ENCODE data around the gene TIFAB.
"Not testable (repeated sequence)": the region's sequence is repeated elsewhere in the genome, so short reads cannot be mapped to it uniquely, and the experiment has no call there.

The TIFAB gene, protein sequence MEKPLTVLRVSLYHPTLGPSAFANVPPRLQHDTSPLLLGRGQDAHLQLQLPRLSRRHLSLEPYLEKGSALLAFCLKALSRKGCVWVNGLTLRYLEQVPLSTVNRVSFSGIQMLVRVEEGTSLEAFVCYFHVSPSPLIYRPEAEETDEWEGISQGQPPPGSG

DNA sequence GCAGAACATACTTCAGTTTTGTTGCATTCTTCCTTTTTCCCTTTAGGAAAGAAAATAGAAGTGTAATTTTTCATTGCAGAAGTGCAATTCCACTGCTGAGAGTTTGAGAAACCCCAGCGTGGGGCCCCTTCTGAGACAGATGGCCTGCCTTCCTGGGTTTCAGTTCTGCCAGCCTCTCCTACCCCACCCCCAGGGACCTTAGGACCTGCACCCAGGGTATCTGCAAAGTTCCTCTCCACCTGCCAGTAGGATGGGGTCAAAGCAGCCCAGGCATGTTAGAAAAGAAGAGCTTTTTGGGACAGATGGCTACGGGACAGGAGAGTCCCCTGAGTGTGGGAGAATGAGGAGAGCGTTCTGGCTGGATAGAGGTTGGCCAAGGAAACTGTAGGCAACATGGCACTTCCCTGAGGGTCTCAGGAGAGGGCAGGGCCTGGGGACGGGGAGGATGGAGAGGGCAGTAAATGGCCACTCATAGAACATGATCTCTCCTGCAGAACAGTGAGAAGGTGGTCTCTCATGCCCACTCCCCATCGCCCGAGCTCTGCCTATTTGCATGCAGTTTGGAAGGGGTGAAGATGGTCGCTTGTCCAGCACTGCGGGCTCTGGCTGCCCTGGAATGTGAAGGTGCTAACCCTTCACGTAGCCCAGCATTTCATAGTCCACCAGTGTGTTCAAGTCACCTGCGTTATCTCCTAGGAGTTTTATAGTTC, at the start of gene TIFAB:
TIFAB (minus strand) TSS at position 31 of the 710 bp plus-strand sequence. CDS start 2,412 bp downstream, outside the sequence.
- DNase-seq = no peak

GRCh38 chr5:135498637-135498995, 46.5 kb upstream of the TIFAB start:
- DNase-seq = no peak

DNA sequence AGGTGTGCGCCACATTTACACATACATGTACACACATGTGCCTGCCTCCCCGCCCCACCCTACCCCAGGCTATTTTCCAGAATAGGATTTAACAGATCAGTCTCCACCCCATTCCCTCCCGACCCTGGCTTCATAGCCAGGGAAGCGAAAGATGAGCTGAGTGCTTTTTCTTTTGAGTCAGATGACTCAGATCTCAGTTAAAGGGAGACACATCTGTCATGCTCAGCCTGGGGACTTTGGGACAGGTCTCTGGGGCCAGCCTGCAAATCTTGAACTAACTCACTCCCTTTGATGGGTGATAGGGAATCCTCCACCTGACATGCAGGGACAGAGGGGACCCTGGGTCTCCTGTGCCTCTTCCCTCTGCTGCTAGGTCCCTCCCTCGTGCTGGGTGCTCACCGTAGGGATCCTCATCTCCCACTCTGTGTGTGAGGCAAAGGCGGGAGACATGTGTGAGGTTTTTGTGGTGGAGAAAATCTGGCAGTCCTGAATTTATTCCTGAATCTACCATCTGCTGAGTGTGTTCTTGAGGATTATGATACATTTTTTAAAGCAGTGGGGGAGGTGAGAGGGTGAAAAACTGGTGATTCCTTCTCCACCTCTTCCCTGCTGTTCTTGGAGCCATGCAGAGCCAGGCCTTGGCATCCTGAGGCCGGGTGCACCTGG, 46.0 kb upstream of the TIFAB start:
- DNase-seq = no peak

- DNase-seq = not testable (repeated sequence)
These were observed 43.4 kb upstream of the TIFAB start for GRCh38 chr5:135495531-135495930.

GRCh38 chr5:135494196-135494595, 42.0 kb upstream of the TIFAB start:
- DNase-seq = no peak

DNA sequence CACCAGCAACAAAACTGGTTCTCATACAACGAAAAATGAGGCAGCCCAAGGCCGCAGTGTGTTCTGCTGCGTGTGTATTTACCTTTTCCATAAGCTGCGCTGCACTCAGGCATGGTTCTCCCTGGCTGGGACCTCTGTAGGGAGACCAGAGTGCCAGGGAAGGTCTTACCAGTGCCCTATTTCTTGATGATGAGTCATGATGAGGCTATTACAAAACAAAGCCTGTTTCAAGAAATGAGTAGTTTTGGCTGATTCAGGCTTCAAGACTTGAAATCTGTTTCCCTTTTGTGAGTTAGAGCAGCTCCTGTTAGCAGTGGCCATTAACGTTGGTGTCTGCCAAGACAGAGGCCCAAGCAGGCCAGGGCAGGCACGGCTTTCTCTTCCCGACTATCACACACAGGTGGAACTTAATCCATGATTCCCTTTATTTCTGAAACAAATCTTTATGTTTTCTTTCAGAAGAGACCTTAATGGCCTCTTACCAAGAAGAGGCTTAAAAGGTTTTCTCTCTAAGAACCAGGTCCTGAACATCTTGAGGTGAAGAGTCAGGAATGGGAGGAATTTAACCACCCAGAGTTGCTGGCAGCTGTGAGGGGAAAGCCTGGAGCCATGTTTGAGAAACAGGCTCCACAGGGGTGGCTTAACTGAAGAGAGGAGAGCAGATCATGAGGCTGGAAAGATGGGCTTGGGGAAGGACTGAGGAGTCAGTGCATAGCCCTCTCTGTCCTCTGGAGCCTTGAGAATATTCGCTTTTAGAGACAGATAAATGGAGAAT, 41.4 kb upstream of the TIFAB start:
- no peak for DNase-seq

DNA sequence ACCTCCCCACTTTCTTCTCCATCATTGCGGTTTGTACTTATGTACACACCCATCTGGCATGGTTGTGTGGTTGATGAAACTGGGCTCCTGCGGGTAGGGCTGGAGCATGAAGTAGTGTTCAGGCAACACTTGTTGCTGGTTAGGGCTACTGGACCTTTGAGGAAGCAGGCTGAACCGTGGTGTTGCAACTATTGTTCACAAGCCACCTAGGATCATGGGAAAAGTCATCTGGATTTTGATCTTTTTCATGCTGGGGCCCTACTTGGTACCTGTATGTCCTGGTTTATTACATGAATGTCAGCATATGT, 40.1 kb upstream of the TIFAB start:
- no peak for DNase-seq

GRCh38 chr5:135491552-135492318, 39.6 kb upstream of the TIFAB start:
- DNase-seq = no peak

DNA sequence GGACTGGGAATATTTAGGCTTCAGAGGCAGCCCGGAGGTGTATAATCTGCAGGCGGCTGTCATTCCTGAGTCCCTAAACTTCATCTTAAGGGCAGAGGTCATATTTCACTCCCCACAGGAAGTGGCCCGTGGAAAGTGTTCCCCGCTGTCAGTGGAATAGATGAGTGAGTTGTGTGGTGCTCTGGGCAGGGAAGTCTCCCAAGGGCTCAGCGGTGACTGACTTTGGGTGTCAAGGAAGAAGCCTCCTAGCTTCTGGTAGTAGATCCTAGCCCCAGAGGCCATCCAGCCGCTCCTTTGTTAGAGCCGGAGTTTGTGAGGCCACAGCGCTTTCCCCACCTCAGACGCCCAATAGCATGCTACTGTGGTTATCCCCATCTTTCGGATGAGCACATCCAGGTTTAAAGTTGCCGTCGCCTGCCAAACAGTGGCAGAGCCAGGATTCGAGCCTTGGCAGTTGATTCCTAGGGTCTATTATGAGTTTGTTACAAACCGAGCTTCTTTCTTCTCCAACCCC, 38.9 kb upstream of the TIFAB start:
- DNase-seq = no peak

DNA sequence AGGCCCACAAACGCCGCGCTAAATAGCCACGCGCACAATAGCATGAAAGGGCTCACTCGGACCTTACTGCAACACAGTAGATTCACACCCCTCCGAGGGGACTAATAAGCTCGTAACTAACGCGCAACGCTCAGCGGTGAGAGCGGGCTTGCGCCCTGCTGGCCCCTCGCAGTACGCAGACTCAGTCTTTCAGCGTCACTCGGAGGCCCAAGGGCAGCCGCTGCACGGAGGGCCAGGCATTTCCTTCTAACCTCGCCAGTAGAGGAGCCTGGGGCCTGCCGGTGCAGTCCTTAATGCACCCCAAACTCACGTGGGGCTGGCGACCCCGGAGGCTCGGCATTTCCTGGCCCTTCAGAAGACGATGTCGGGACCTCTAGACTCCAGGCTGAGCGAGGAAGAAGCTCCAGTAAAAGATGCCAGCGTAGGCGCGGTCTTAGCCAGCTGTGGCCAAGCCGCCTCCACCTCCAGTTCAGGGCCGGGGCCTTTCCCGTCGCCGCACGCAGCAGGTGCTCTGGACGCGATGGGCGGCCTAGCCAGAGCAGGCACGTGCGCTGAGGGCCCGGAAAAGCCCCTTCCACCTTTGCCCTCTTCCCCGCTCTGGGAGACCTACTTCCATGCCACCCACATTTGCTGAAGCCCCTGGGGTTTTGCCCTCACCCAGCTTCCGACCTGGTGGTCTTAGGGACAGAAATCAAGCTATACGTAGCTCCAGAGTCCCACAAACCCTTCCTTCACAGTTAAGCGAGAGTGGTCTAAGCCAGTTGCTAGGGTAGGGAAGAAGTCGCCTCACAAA, 38.3 kb upstream of the TIFAB start:
- no peak for DNase-seq

- no peak for DNase-seq
These were observed 37.5 kb upstream of the TIFAB start for GRCh38 chr5:135489466-135490244.

DNA sequence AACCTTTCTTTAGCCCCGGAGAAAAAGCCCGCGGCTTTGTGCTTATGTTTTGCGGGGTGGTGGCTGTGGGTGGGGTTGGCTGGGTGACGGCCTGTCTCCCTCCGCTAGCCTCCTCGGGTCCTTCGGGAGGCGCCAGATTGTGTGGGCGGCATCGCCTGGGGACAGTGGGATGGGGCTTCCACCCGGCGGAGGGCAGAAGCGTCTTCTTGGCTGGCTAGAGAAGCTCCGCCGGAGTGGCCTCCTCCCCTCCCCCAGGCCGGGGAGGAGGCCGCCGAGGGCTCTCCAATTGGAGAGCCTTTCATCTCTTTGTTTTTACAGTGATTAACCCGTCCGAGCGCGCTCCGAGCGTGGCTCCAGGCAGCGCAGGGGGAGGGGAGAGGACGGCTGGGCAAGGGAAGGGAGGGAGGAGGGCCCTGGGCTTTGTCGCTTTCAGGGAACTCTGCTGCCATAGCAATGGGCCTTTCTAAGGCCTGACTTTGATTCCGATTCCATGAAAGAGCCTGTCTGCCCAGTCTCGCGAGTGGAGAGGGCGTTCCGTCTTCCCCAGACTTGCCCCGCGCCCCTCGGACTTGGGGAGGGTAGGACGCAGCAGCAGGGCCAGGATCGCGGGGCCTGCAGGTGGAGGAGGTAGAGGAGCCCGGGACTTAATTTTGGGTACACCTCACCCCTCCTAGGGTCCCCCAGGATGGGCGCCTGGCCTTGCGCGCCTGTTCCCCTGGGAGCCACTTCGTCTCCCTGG, 36.7 kb upstream of the TIFAB start:
- DNase-seq = no peak

DNA sequence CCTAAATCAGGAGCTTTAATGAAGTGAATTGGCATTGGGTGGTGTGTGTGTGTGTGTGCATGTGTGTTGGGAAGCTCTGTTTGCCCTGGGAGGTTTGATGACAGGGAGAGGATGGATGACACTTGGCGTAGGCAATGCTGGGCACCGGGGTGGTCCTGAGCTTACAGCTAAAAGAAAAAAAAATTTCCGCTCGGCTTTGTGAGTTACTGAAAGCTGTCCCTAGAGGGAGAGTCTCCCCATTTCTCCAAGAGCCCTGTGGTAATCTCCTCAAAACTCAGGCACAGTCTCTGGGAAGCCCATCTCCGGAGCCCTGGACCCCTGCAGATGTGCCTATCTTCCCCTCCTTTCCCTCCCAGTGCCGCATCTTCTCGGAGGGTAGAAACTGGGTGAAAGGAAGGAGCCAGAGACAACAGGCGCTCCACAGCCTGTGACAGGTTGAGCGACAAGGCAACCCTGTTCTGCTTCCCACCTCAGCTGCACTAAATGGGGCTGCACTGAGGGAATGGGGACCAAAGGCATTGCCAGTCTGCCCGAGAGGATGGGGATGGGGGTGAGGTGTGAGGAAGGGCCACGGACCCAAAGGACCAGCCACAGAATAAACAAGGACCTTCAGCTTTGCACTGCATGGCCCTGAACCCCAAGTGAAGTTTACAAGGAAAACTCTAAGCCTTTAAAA, 35.8 kb upstream of the TIFAB start:
- DNase-seq = no peak

DNA sequence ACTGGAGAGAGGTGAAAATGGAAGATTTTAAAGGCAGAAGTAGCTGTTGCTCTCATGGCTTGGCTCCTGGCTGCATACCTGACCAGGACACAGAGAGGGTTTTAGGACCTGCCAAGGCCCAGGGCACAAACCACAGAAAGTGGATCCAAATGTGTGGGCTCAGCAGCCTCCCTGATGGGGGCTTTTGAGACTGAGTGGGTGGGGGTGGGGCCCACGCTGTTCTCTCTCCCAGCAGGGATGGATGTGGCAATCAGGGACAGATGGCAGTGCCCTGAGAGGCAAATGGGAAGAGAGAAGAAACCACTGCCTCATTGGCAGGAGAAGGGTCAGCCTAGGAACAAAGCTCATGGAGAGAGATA, 34.9 kb upstream of the TIFAB start:
- DNase-seq = no peak

DNA sequence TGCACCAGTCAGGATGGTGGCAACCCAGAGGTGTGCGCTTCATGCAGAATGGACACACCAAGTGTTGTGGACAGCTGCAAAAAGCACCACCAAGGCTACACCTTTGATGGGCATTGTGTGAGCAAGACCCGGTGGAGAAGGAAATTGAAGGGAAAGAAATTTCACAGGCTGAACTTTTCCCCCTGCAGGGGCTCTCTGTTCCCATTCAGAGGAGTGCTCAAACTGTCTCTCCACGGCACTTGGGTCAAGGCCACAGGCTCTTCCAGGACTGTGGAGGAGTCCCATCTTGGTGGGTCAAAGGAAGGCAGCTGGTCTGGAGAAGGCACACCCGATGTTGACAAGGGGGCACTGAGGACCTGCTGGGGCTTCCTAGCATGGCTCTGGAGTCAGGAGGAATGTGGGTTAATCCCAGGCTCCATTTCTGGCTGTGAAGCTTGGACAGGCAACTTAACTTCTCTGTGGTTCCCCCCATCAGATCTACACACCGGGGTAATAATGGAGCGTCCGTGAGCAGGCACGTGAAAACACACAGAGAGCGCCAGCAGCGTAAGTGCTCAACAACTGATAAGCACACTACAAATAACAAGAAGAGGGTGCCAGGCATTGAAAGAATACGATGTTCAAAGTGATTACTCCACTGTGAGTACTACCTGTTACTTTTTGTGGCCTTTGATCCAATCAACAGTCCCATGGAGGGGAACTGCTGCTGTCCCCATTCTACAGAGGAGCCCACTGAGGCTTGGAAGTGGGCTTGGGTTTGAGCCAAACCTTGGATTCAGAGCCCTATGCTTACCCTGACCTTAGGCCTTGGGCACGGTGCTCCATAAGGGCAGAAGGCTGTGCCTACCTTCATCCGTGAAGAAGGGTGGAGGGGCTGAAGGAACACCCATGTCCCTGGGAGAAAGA, 34.2 kb upstream of the TIFAB start:
- no peak for DNase-seq

DNA sequence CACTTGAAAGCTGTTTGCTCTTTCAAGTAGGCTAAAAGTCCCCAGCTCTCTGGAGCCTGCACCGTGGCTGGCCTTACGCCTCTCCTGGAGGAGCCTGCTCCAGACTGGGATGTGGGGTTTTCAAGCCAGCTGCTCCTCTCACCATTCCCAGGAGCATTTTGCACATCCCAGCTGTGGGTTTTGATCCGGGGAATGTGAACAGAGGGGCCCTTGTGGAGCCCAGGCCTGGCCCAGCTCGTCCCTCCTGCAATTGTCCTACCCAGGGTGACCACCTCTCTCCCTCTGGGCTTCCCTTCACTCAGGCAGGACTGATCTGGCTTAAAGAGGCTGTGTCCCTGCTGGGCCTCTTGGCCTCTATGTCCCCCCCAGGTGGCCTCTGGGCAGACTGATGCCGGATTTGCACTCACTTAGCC, 32.5 kb upstream of the TIFAB start:
- no peak for DNase-seq

DNA sequence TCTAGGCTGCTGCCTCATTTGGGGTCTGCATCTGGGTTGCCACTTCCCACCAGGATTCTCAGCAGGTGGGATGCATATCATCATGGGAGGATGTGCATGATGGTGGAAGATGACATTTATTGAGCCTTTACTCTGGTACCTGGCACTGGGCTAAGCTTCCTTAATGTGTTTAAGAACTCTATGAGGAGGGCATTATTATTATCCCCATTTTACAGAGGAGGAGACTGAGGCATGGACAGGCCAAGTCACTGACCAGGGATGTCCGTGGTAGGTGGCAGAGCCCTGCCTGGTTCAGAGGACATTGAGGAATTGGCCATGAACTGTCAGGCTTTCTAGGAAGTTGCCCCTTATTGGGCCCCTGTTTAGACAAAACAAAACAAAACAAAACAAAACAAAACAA, 31.1 kb upstream of the TIFAB start:
- no peak for DNase-seq

DNA sequence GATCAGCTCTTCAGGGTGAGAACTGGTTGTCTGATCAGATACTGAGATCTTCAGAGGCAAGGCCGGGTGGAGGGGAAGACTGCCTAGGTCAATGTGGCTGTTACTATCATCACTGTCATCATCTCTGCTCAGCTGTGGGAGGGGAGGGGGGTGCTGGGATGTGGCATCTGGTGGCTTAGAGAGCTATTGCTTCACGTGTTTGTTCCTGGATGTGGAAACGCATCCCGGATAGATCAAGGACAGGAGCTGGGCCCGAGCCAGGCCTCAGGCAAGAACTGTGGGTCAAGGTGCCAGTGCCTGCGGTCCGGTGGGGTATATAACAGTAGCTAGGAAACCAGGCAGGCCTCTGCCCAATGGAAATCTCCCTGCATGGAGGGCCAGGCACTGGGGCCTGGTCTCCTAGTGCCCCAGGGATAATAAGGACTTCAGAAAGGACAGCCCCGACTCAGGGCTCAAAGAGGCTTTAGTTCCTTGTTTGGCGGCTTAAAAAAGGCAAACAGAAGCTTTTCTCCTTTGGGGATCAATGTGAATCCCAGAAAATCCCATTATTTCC, 30.3 kb upstream of the TIFAB start:
- DNase-seq = no peak

Measured in activated naive CD4-positive, alpha-beta T cell treated with anti-CD3 and anti-CD28 coated beads, Interleukin-2, amount 50 U/mL, for 16 hours (primary cell).